Testis (tissue), 3 donors: ENCODE measurements around the gene PXDC1. TPM values are rescaled to one million over a fixed set of nuclear protein-coding genes. Genes with fewer than 3 reads are reported as not detected.

ENCODE experiments used
- DNase-seq: peaks from one replicate; pipeline ENCODE4 v3.0.0-alpha.2; 2019
- H3K27ac ChIP-seq, 2 donors: fragments of 200-600 bp; sonication (generic); one replicate each; pipeline ENCODE4 v1.5.1; 2019
- H3K27me3 ChIP-seq: fragments of 200-600 bp; sonication (generic); one replicate; pipeline ENCODE4 v1.5.1; 2019
- H3K36me3 ChIP-seq: fragments of 200-600 bp; sonication (generic); one replicate; pipeline ENCODE4 v1.5.1; 2017; ENCODE audit warnings: low read depth; ENCODE audit errors: missing control alignments
- H3K4me1 ChIP-seq: fragments of 200-600 bp; sonication (generic); one replicate; pipeline ENCODE4 v1.5.1; 2019
- H3K4me3 ChIP-seq, 2 donors: fragments of 200-600 bp; sonication (generic); one replicate each; pipeline ENCODE4 v1.5.1; 2017 to 2019
- H3K9me3 ChIP-seq: fragments of 200-600 bp; sonication (generic); one replicate; pipeline ENCODE4 v1.5.1; 2017
- CTCF ChIP-seq, 3 experiments: fragments of 450-650 bp in 2 of 3; fragments of 200-600 bp in 1 of 3; sonication (generic) in 1 of 3; IDR thresholded peaks; one replicate each; pipeline ENCODE4 v1.5.1; 2016 to 2019; ENCODE audit warnings: antibody characterized with exemption in 3 of 3, mild to moderate bottlenecking in 2 of 3, moderate library complexity in 1 of 3
- POLR2A ChIP-seq: fragments of 450-650 bp; IDR thresholded peaks from one replicate; pipeline ENCODE4 v1.6.1; 2017; ENCODE audit warnings: antibody characterized with exemption, mild to moderate bottlenecking, moderate library complexity
- WGBS, 2 donors: methylation state at CpG; one replicate each; pipeline ENCODE4 v1.1.5; 2018; 5-methylcytosine and 5-hydroxymethylcytosine counted together
- intact Hi-C: fragments of 100-400 bp; cut with DNase I; formaldehyde crosslinking; loops from one replicate; pipeline ENCODE4 v1.15.1; 2023; ENCODE audit warnings: low total_unique reads
- polyA plus RNA-seq: library from polyadenylated mRNA; stranded (reverse); fragments of 350-450 nt; fragmentation: Illumina TruSeq; extraction: RNeasy Lipid Tissue Mini Kit (QIAGEN cat#74804); gene quantifications from one replicate; pipeline ENCODE4 v1.2.3, GENCODE V29; 2014; ENCODE audit warnings: low read depth, low replicate concordance; ENCODE audit not compliant: insufficient read depth
- total RNA-seq, 2 donors: library from RNA; depleted of rRNA; stranded (reverse); fragments of >200 nt; gene quantifications; one replicate each; pipeline ENCODE4 v1.2.3, GENCODE V29; 2016

PXDC1 gene
- total and polyA plus RNA-seq, 3 donors from 2014 or later, result 14.3 to 38.2 (median 16.9) TPM

GRCh38 chr6:3793545-3793944 lies 42.0 kb upstream of the PXDC1 start:
- no peaks in the 10 kb centered on the region for H3K27me3 ChIP-seq
- H3K9me3 ChIP-seq, result no peaks in the 10 kb centered on the region
- DNase-seq, result no peak
- TF ChIP-seq POLR2A (no peak), CTCF (IDR thresholded peaks at IDR 0.05) (no peak)
- 79 to 93% methylated on average over 3 of the region's 3 CpGs for WGBS, 2 donors
- H3K4me3 ChIP-seq, result no peak overlapping the region
- no peaks in the 10 kb centered on the region for H3K36me3 ChIP-seq
- intact Hi-C loops, result no loop called here
- peaks cover 5% of the 10 kb centered on the region for H3K4me1 ChIP-seq
- no peak overlapping the region for H3K27ac ChIP-seq

GRCh38 chr6:3791526-3792203 lies 40.2 kb upstream of the PXDC1 start:
- Histone ChIP-seq H3K4me1 (peaks cover 5% of the 10 kb centered on the region), H3K27me3 (no peaks in the 10 kb centered on the region), H3K9me3 (no peaks in the 10 kb centered on the region), H3K36me3 (no peaks in the 10 kb centered on the region), H3K4me3 (no peak overlapping the region), H3K27ac (no peak overlapping the region)
- DNase-seq, result no peak
- WGBS, 2 donors, result 90 to 91% methylated on average over 8 of the region's 8 CpGs
- TF ChIP-seq POLR2A (no peak), CTCF (IDR thresholded peaks at IDR 0.05) (no peak)
- intact Hi-C loops, result no loop called here

GRCh38 chr6:3789896-3790558 lies 38.5 kb upstream of the PXDC1 start:
- WGBS, 2 donors, result 95% methylated on average over 12 of the region's 12 CpGs
- TF ChIP-seq CTCF (IDR thresholded peaks at IDR 0.05) (no peak), POLR2A (no peak)
- Histone ChIP-seq H3K4me1 (no peaks in the 10 kb centered on the region), H3K36me3 (no peaks in the 10 kb centered on the region), H3K4me3 (no peak overlapping the region), H3K27me3 (no peaks in the 10 kb centered on the region), H3K9me3 (no peaks in the 10 kb centered on the region), H3K27ac (no peak overlapping the region)
- DNase-seq, result no peak
- intact Hi-C loops, result no loop called here

- Histone ChIP-seq H3K4me1 (no peaks in the 10 kb centered on the region), H3K36me3 (no peaks in the 10 kb centered on the region), H3K27me3 (no peaks in the 10 kb centered on the region), H3K27ac (no peak overlapping the region), H3K9me3 (no peaks in the 10 kb centered on the region), H3K4me3 (no peak overlapping the region)
- WGBS, 2 donors, result 89 to 95% methylated on average over 13 of the region's 13 CpGs
- no peak for DNase-seq
- TF ChIP-seq POLR2A (no peak), CTCF (IDR thresholded peaks at IDR 0.05) (no peak)
- intact Hi-C loops, result no loop called here
Measured at GRCh38 chr6:3789018-3789895, 37.7 kb upstream of the PXDC1 start.
